Stromal cell of bone marrow (primary cell): Measurements from ENCODE around the gene AKAP13.
A peak's percentile ranks its signal among the peaks of the same experiment; 100 is the strongest.
"Not testable (repeated sequence)": the region's sequence is repeated elsewhere in the genome, so short reads cannot be mapped to it uniquely, and the experiment has no call there.

ENCODE experiments used
- DNase-seq: peaks from one replicate; pipeline ENCODE4 v3.0.0-alpha.2; 2012; ENCODE audit warnings: low read depth

Gene AKAP13

GRCh38 chr15:85500060-85500708 lies 119.8 kb downstream of the AKAP13 start:
- no peak for DNase-seq

- no peak for DNase-seq
Measured at GRCh38 chr15:85500729-85501128, 120.3 kb downstream of the AKAP13 start.

- DNase-seq: no peak
Measured at GRCh38 chr15:85501574-85501973, 121.2 kb downstream of the AKAP13 start.

- DNase-seq: no peak
Measured at GRCh38 chr15:85503151-85503799, 122.9 kb downstream of the AKAP13 start.

GRCh38 chr15:85504749-85505676 lies 124.6 kb downstream of the AKAP13 start:
- peak; percentile 55 for DNase-seq

- no peak for DNase-seq
Measured at GRCh38 chr15:85507114-85507513, 126.7 kb downstream of the AKAP13 start.

- DNase-seq: no peak
Measured at GRCh38 chr15:85509973-85510372, 129.6 kb downstream of the AKAP13 start.

GRCh38 chr15:85514413-85514812 lies 134.0 kb downstream of the AKAP13 start:
- DNase-seq: no peak

GRCh38 chr15:85515212-85515611 lies 134.8 kb downstream of the AKAP13 start:
- no peak for DNase-seq

GRCh38 chr15:85517086-85517485 lies 136.7 kb downstream of the AKAP13 start:
- no peak for DNase-seq

GRCh38 chr15:85518979-85519761 lies 138.8 kb downstream of the AKAP13 start:
- no peak for DNase-seq

- no peak for DNase-seq
Measured at GRCh38 chr15:85520650-85521049, 140.2 kb downstream of the AKAP13 start.

GRCh38 chr15:85523530-85523929 lies 143.1 kb downstream of the AKAP13 start:
- DNase-seq: no peak

GRCh38 chr15:85525755-85526154 lies 145.4 kb downstream of the AKAP13 start:
- DNase-seq: no peak

GRCh38 chr15:85527895-85528294 lies 147.5 kb downstream of the AKAP13 start:
- peak; percentile 63 for DNase-seq

- DNase-seq: no peak
Measured at GRCh38 chr15:85530079-85530478, 149.7 kb downstream of the AKAP13 start.

GRCh38 chr15:85531083-85531482 lies 150.7 kb downstream of the AKAP13 start:
- no peak for DNase-seq

GRCh38 chr15:85532689-85533088 lies 152.3 kb downstream of the AKAP13 start:
- no peak for DNase-seq

GRCh38 chr15:85534031-85534430 lies 153.6 kb downstream of the AKAP13 start:
- DNase-seq: no peak

GRCh38 chr15:85535533-85536330 lies 155.3 kb downstream of the AKAP13 start:
- not testable (repeated sequence) for DNase-seq

GRCh38 chr15:85536341-85536740 lies 155.9 kb downstream of the AKAP13 start:
- DNase-seq: no peak
